Aortic smooth muscle cell (primary cell): Measurements from ENCODE around the gene RAB14. TPM values are rescaled to one million over a fixed set of nuclear protein-coding genes. Genes with fewer than 3 reads are reported as not detected.

Experiments used
- total RNA-seq: library from RNA; depleted of rRNA; stranded (reverse); fragments of >200 nt; gene quantifications from 2 replicates; pipeline ENCODE4 v1.2.3, GENCODE V29; 2014

The RAB14 gene
- 22.1 and 33.8 TPM in 2 replicates for total RNA-seq

DNA sequence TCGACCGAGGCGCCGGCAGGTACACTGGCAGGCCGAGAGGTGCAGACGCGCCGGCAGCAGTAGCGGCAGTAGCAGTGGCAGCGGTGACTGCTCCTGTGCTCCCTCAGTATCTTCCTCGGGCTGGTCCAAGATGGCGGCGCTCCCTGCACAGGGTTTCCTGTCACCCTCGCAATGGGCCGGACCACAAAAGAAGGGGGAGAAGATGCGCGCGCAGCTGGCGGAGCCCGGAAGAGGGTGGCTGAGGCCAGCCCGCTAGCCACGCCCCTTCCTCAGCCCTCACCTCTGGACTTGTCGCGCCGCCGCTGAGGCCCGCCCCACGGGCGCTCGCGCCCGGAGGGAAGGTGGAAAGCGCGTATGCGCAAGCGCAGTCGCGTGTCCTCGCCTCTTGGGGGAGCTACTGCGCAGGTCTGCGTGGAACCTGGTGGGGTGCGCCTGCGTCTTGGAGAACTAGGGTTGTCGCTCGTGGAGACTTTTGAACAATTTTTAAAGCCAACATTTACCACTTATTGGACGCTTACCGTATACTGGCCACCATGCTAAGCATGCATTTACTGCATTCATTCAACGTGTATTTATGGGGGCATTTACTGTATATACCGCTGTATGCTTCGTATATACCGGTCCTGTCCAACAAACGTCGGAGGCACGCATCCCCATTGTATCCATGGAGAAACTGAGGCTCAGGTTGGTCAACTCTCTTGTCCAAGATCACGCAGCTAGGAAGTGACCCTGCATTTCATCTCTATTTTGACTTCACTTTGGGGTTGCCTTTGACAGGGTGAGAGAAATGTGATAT, at the start of gene RAB14:
Gene RAB14, minus strand, starts transcription at position 132 of the 796 bp plus-strand sequence. CDS start 8,457 bp downstream, outside the sequence.

Other genes starting within 250 kb of the RAB14 start
- gene C5, start 151.6 kb downstream of the RAB14 start, total RNA-seq, result 8.2 and 10.9 TPM in 2 replicates
- gene CNTRL, start 126.9 kb downstream of the RAB14 start, total RNA-seq, result 7.4 and 9.1 TPM in 2 replicates
- 259 and 421 TPM in 2 replicates for gene GSN, start 66.3 kb upstream of the RAB14 start, total RNA-seq
- gene STOM, start 168.4 kb upstream of the RAB14 start, total RNA-seq, result 58.5 and 86.2 TPM in 2 replicates